ENCODE data around the gene PILRA.
A peak's percentile ranks its signal among the peaks of the same experiment; 100 is the strongest.
"Not testable (repeated sequence)": the region's sequence is repeated elsewhere in the genome, so short reads cannot be mapped to it uniquely, and the experiment has no call there.

Gene PILRA

GRCh38 chr7:100380196-100380595, 6.9 kb downstream of the PILRA start:
- H3K27ac ChIP-seq (replicated peaks; ENCODE audit: low read length) = no peak overlapping the region
- H2BK5ac ChIP-seq (ENCODE audit: low read length) = no peak overlapping the region
- H4K91ac ChIP-seq (ENCODE audit: low read depth, low read length, poor library complexity) = no peak overlapping the region
- no peak overlapping the region for H3K4me3 ChIP-seq (ENCODE audit: low read length in 2 of 2)
- no peak overlapping the region for H2AFZ ChIP-seq (ENCODE audit: low read length)
- H3K14ac ChIP-seq (ENCODE audit: low read length) = no peak overlapping the region
- no peak overlapping the region for H3K4ac ChIP-seq (ENCODE audit: low read length)
- H3K27me3 ChIP-seq (ENCODE audit: control insufficient read depth in 3 of 3, insufficient read depth in 3 of 3, low read depth in 1 of 3, low read length in 3 of 3) = no peaks in the 10 kb centered on the region
- no peaks in the 10 kb centered on the region for H3K9me3 ChIP-seq (replicated peaks in 1 of 2; ENCODE audit: control insufficient read depth in 2 of 2, insufficient read depth in 1 of 2, low read depth in 1 of 2, low read length in 2 of 2)
- H2BK120ac ChIP-seq (ENCODE audit: low read depth, low read length) = no peak overlapping the region
- H2BK15ac ChIP-seq (ENCODE audit: low read length) = no peak overlapping the region
- no peak overlapping the region for H3K4me2 ChIP-seq (ENCODE audit: insufficient read depth, low read length, poor library complexity, severe bottlenecking)
- DNase-seq (ENCODE audit: low spot score) = no peak
- H2AK5ac ChIP-seq (ENCODE audit: low read depth, low read length) = no peak overlapping the region
- WGBS, 2 donors (ENCODE audit: extremely low coverage in 2 of 2, insufficient read length in 2 of 2, insufficient replicate concordance in 1 of 2) = no CpG with 5 or more reads among the region's 4 CpGs
- no peak overlapping the region for H3K18ac ChIP-seq (ENCODE audit: low read length)
- H3K79me1 ChIP-seq (ENCODE audit: low read depth, low read length) = no peaks in the 10 kb centered on the region
- H3K23ac ChIP-seq (ENCODE audit: low read depth, low read length, poor library complexity) = no peak overlapping the region
- H4K8ac ChIP-seq (ENCODE audit: low read depth, low read length) = no peak overlapping the region
- H3K9ac ChIP-seq (ENCODE audit: low read depth, low read length, poor library complexity) = no peak overlapping the region
- no peaks in the 10 kb centered on the region for H3K36me3 ChIP-seq (replicated peaks in 1 of 2; ENCODE audit: control insufficient read depth in 2 of 2, insufficient read depth in 2 of 2, low read length in 2 of 2)
- no peak overlapping the region for H2BK12ac ChIP-seq (ENCODE audit: low read length)
- H3K4me1 ChIP-seq (ENCODE audit: control insufficient read depth in 2 of 2, insufficient read depth in 1 of 2, low read depth in 1 of 2, low read length in 2 of 2) = no peaks in the 10 kb centered on the region

GRCh38 chr7:100381531-100382233, 8.4 kb downstream of the PILRA start:
- not testable (repeated sequence) for H3K4ac ChIP-seq (ENCODE audit: low read length); H4K8ac ChIP-seq (ENCODE audit: low read depth, low read length); H3K36me3 ChIP-seq (replicated peaks in 1 of 2; ENCODE audit: control insufficient read depth in 2 of 2, insufficient read depth in 2 of 2, low read length in 2 of 2); H3K4me2 ChIP-seq (ENCODE audit: insufficient read depth, low read length, poor library complexity, severe bottlenecking); H3K9ac ChIP-seq (ENCODE audit: low read depth, low read length, poor library complexity); H3K4me3 ChIP-seq (ENCODE audit: low read length in 2 of 2); H3K14ac ChIP-seq (ENCODE audit: low read length); H3K27me3 ChIP-seq (ENCODE audit: control insufficient read depth in 3 of 3, insufficient read depth in 3 of 3, low read depth in 1 of 3, low read length in 3 of 3); H3K4me1 ChIP-seq (ENCODE audit: control insufficient read depth in 2 of 2, insufficient read depth in 1 of 2, low read depth in 1 of 2, low read length in 2 of 2); DNase-seq (ENCODE audit: low spot score); H2BK120ac ChIP-seq (ENCODE audit: low read depth, low read length); H3K79me1 ChIP-seq (ENCODE audit: low read depth, low read length); H3K27ac ChIP-seq (replicated peaks; ENCODE audit: low read length); H3K18ac ChIP-seq (ENCODE audit: low read length); H2BK12ac ChIP-seq (ENCODE audit: low read length); H3K9me3 ChIP-seq (replicated peaks in 1 of 2; ENCODE audit: control insufficient read depth in 2 of 2, insufficient read depth in 1 of 2, low read depth in 1 of 2, low read length in 2 of 2); H2AK5ac ChIP-seq (ENCODE audit: low read depth, low read length); H2BK5ac ChIP-seq (ENCODE audit: low read length); H2BK15ac ChIP-seq (ENCODE audit: low read length); H4K91ac ChIP-seq (ENCODE audit: low read depth, low read length, poor library complexity); H3K23ac ChIP-seq (ENCODE audit: low read depth, low read length, poor library complexity)
- WGBS, 2 donors (ENCODE audit: extremely low coverage in 2 of 2, insufficient read length in 2 of 2, insufficient replicate concordance in 1 of 2) = no CpG with 5 or more reads among the region's 49 CpGs
- H2AFZ ChIP-seq (ENCODE audit: low read length) = peak overlapping the region; percentile 56

GRCh38 chr7:100382234-100382853, 9.1 kb downstream of the PILRA start:
- H3K36me3 ChIP-seq (replicated peaks in 1 of 2; ENCODE audit: control insufficient read depth in 2 of 2, insufficient read depth in 2 of 2, low read length in 2 of 2); H3K9ac ChIP-seq (ENCODE audit: low read depth, low read length, poor library complexity); H3K79me1 ChIP-seq (ENCODE audit: low read depth, low read length); H2BK5ac ChIP-seq (ENCODE audit: low read length); H2BK12ac ChIP-seq (ENCODE audit: low read length); H2BK15ac ChIP-seq (ENCODE audit: low read length); H3K23ac ChIP-seq (ENCODE audit: low read depth, low read length, poor library complexity); H3K14ac ChIP-seq (ENCODE audit: low read length); H3K18ac ChIP-seq (ENCODE audit: low read length); H3K4me2 ChIP-seq (ENCODE audit: insufficient read depth, low read length, poor library complexity, severe bottlenecking); H3K4me3 ChIP-seq (ENCODE audit: low read length in 2 of 2); H3K27ac ChIP-seq (replicated peaks; ENCODE audit: low read length); H3K4me1 ChIP-seq (ENCODE audit: control insufficient read depth in 2 of 2, insufficient read depth in 1 of 2, low read depth in 1 of 2, low read length in 2 of 2); H2AK5ac ChIP-seq (ENCODE audit: low read depth, low read length); DNase-seq (ENCODE audit: low spot score); H4K91ac ChIP-seq (ENCODE audit: low read depth, low read length, poor library complexity); H2BK120ac ChIP-seq (ENCODE audit: low read depth, low read length); H3K4ac ChIP-seq (ENCODE audit: low read length); H4K8ac ChIP-seq (ENCODE audit: low read depth, low read length); H3K9me3 ChIP-seq (replicated peaks in 1 of 2; ENCODE audit: control insufficient read depth in 2 of 2, insufficient read depth in 1 of 2, low read depth in 1 of 2, low read length in 2 of 2); H3K27me3 ChIP-seq (ENCODE audit: control insufficient read depth in 3 of 3, insufficient read depth in 3 of 3, low read depth in 1 of 3, low read length in 3 of 3): not testable (repeated sequence)
- peak overlapping the region; percentile 56 for H2AFZ ChIP-seq (ENCODE audit: low read length)
- WGBS, 2 donors (ENCODE audit: extremely low coverage in 2 of 2, insufficient read length in 2 of 2, insufficient replicate concordance in 1 of 2) = no CpG with 5 or more reads among the region's 8 CpGs

GRCh38 chr7:100384628-100385294, 11.5 kb downstream of the PILRA start:
- no peaks in the 10 kb centered on the region for H3K79me1 ChIP-seq (ENCODE audit: low read depth, low read length)
- H3K4me2 ChIP-seq (ENCODE audit: insufficient read depth, low read length, poor library complexity, severe bottlenecking) = no peak overlapping the region
- no peak for DNase-seq (ENCODE audit: low spot score)
- no peak overlapping the region for H2BK15ac ChIP-seq (ENCODE audit: low read length)
- no peak overlapping the region for H3K18ac ChIP-seq (ENCODE audit: low read length)
- H2BK5ac ChIP-seq (ENCODE audit: low read length) = no peak overlapping the region
- no peaks in the 10 kb centered on the region for H3K36me3 ChIP-seq (replicated peaks in 1 of 2; ENCODE audit: control insufficient read depth in 2 of 2, insufficient read depth in 2 of 2, low read length in 2 of 2)
- H3K14ac ChIP-seq (ENCODE audit: low read length) = no peak overlapping the region
- no CpG with 5 or more reads among the region's 6 CpGs for WGBS, 2 donors (ENCODE audit: extremely low coverage in 2 of 2, insufficient read length in 2 of 2, insufficient replicate concordance in 1 of 2)
- H3K9me3 ChIP-seq (replicated peaks in 1 of 2; ENCODE audit: control insufficient read depth in 2 of 2, insufficient read depth in 1 of 2, low read depth in 1 of 2, low read length in 2 of 2) = no peaks in the 10 kb centered on the region
- no peak overlapping the region for H4K8ac ChIP-seq (ENCODE audit: low read depth, low read length)
- H2BK120ac ChIP-seq (ENCODE audit: low read depth, low read length) = no peak overlapping the region
- H4K91ac ChIP-seq (ENCODE audit: low read depth, low read length, poor library complexity) = no peak overlapping the region
- H3K27me3 ChIP-seq (ENCODE audit: control insufficient read depth in 3 of 3, insufficient read depth in 3 of 3, low read depth in 1 of 3, low read length in 3 of 3) = peaks cover 0 to 5% (median 0%) of the 10 kb centered on the region in 3 experiments
- H3K23ac ChIP-seq (ENCODE audit: low read depth, low read length, poor library complexity) = no peak overlapping the region
- H2AK5ac ChIP-seq (ENCODE audit: low read depth, low read length) = no peak overlapping the region
- H3K4me1 ChIP-seq (ENCODE audit: control insufficient read depth in 2 of 2, insufficient read depth in 1 of 2, low read depth in 1 of 2, low read length in 2 of 2) = no peaks in the 10 kb centered on the region
- H3K4me3 ChIP-seq (ENCODE audit: low read length in 2 of 2) = no peak overlapping the region
- H3K9ac ChIP-seq (ENCODE audit: low read depth, low read length, poor library complexity) = no peak overlapping the region
- H2BK12ac ChIP-seq (ENCODE audit: low read length) = no peak overlapping the region
- H2AFZ ChIP-seq (ENCODE audit: low read length) = no peak overlapping the region
- no peak overlapping the region for H3K4ac ChIP-seq (ENCODE audit: low read length)
- H3K27ac ChIP-seq (replicated peaks; ENCODE audit: low read length) = no peak overlapping the region
